OCI-M1 (cell line): ENCODE data around the gene LHFPL2.

Experiments
- DNase-seq: peaks from one replicate; lab custom pipeline; 2025; lab: John Stamatoyannopoulos, UW

LHFPL2 gene

GRCh38 chr5:78594610-78595457, 53.7 kb downstream of the LHFPL2 start:
- peak; percentile 15 for DNase-seq

DNA sequence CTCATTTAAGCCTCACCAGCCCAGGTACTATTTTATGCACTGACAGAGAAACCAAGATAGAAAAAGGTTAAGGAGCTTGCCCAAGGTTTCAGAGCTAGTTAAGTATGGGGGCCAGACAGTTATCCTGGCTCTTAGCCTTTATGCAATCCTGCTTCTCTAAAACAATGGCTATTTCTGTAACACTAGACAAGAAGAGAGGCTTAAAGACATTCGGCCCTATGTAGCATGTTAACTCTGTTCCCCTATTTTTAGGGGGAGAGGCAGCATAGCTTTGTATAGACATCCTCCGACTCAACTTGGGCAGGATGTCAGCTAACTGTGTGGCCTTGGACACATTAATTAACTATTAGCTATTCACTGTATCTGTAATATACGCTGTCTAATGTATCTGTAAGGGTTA, 54.6 kb downstream of the LHFPL2 start:
- no peak for DNase-seq

DNA sequence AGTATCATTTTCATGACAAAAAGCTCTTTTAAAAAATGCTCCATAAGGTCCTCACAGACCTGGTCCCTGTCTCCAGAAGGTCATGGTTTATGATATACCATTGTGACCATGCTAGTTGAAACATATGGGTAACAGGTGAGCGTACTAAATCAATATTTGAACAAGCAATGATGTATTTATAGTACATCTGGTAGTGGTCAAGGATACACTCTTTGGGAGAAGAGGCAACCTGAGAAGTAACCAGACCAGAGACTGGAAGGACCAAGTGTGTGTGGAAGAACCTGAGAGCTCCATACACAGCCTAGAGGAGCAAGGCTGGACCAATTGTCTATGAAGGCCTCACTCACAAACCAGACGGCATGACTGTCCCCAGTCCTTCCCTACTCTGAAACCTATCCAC, 55.1 kb downstream of the LHFPL2 start:
- DNase-seq = no peak

- DNase-seq = no peak
Measured at GRCh38 chr5:78592735-78593386, 55.7 kb downstream of the LHFPL2 start.

- no peak for DNase-seq
Measured at GRCh38 chr5:78591972-78592700, 56.4 kb downstream of the LHFPL2 start.

DNA sequence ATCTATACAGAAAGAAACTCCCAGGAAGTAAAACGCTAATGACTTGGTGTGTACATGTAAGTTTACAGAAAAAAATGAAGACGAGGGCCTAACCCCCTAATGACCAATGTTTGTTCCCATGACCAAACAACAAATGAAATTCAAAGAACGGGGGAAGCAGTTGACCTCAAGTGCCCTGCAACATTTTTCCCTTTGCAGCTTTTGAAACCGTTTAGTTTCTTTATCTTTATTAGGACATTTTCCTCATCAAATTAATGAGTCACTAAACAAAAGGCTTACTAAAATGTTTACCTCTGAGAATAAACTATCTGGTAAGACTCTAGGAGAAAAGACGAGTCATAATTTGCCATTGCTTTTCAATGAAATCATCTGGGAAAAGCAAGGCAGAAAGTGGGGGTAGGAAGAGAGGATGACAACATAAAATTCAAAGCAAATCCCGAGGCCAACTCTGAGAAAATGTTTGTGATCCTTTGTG, 57.4 kb downstream of the LHFPL2 start:
- DNase-seq = no peak

DNA sequence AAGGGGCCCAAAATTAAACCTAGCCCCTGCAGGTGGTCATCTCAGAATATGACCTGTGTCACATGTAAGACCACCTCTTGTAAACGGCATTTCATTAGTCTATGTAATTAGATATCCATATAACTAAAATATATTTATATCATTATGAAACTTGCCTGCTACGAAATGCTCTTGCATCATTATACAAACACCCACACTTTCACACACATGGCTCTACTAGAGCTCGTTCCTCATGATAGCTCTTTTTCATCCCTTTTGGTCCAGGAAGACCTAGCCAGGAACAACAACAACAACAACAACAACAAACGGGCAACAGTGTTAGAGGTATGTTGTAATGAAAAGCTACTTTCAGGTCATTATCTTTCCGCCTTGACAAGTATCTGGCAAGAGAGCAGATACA, 58.6 kb downstream of the LHFPL2 start:
- DNase-seq = no peak

DNA sequence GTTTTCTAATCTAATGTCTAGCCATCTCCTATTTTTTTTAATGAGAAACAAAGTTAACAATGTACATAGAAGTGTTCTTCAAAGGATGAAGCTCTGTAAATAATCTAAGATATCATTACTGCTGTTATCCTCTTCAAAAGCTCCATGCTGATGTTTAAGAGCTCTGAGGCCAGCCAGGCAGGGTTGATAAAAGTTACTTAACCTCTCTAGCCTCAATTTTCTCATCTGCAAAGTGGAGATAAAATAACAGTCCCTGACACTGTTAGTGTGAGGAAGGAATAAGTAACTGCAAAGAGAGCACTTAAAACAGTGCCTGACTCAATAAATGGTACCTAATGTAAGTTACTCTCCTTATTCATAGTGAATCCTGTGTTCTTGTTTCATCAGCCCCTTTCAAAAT, 60.1 kb downstream of the LHFPL2 start:
- DNase-seq = peak; percentile 26

DNA sequence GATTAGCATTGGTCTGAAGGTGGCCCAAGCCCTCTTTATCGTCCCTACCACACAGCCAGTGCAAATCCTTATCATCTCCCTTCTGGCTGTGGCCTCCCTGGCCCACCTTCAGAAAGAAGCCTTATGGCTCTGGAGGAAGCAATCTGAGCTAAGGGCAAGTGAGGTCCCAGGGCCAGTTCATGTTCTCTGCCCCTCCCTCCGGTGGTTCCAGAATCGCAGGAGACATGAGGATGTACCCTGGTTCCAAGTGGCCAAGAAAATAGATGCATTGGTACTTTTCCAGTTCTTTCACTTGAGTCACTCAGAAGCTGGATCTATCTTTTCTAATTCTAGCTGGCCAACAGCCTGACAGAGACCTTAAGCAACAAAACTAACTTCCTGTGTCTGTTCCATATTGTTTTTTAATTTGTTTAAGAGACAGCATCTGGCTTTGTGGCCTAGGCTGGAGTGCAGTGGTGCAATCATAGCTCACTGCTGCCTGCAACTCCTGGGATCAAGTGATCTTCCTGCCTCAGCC, 60.7 kb downstream of the LHFPL2 start:
- peak; percentile 96 for DNase-seq

GRCh38 chr5:78587081-78587774, 61.3 kb downstream of the LHFPL2 start:
- DNase-seq = no peak

DNA sequence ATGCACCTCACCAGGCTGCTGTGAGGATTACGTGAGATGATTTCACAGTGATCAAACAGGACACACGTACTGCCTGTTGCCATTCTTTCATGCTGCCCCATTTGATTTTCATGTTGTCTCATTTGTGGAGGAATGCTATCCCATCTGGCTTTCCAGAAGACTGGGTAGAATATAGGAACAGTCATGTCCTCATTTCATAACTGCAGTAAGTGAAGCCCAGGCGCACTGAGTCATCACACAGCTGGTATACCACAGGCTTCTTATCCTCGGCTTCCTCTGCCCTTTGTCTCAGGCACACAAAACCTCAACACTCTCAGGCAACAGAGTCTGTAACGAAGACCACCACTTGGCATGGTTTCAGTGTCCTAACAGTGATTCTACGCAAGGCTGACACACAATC, 62.3 kb downstream of the LHFPL2 start:
- DNase-seq = peak; percentile 82

DNA sequence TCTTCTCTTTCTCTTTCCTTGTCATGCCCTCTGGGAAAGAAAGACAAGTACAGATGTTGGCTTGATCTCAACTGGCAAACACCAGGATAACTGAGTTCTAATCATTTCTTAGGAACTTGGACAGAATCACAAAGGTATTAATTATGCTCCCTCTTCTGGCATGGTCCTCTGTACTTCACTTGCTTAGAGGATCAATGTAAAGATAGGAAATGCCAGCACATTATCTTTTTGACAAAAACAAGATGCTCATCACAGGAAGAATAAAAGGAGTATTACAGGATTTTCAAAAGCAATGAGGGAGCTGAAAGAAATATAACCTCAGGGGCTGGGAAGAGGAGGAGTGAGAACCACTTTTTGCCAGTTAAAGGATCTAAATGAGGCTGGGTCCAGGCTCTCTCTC, 70.6 kb downstream of the LHFPL2 start:
- no peak for DNase-seq

- DNase-seq = no peak
Measured at GRCh38 chr5:78577071-78577807, 71.3 kb downstream of the LHFPL2 start.

DNA sequence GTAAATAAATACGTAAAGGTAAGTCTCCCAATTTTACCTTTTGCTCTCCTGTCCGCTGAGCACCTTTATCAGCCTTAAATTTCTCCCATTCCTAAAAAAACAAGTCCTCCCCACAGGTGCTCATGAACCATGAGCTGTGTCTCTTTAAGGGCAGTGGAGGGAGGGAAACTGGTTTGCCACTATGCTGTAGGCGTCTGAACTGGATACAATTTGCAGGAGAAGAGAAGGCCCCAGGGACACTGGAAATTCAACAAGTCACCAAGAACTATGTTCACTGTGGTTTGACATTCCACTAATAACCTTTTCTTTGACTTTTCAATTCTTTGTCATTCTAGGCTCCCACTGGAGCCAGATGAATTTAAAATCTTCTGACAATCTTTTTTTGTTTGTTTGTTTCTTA, 72.2 kb downstream of the LHFPL2 start:
- DNase-seq = no peak

DNA sequence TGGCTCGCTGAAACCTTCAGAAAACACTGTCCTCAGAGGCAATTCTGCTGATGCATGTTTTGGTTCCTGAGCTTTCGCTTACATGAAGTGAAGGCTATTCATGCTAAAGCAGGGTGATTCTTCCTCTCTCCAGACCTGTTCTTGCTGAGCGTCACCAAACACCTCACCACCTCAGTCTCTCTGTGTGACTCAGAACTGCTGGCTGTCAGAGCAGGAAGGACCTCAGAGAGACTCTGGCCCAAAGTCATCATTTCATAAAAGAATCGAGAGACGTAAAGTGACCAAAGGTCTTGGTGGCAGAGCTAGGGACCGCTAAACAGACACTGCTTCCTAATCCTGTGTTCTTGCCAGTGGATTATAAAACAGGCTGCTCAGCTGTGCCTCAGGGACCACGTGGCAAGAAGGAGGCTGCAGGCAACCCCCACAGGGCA, 73.8 kb downstream of the LHFPL2 start:
- no peak for DNase-seq

DNA sequence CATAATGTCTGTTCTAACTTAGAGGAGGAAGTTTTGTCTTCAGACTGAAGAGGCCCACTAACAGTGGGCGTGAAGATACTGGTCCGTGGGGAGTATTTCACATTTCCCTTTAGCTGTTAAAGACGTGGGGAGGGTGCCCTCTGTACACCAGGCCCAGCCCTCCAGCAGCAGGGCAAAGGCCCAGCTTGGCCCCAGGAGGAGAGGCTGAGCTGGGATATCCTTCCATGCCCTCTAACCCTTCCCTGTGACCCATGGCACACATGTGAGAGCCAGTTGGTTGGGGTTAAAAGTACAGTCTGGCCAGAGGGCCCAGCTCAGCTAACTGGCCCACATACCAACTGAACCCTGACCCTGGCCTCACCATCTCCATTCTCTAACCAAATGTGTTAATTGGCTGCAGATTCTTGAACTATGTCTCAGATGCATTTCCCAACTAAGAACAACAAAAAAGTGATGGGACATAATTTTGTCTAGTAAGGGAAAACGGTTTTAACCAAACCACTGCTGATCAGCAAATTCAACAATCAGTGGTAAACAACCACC, 74.4 kb downstream of the LHFPL2 start:
- DNase-seq = no peak

- DNase-seq = no peak
Measured at GRCh38 chr5:78573318-78573717, 75.3 kb downstream of the LHFPL2 start.

DNA sequence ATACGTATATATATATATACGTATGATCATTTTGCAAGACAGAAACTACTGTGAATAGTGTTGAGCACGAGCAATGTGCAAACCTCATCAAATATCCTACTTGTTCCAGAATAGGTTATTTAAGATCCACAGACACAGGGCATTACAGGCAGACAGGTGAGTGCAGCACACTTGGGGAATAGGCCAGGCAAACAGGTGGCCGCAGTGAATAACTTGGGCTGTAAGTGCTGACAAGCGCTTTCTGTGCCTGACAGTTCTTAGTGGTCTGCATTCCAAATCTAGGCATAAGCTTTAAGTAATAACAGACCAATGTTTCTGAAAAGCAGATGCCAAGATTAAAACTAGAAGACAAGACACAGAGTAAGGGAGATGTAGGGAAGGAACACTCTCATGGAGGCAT, 77.9 kb downstream of the LHFPL2 start:
- DNase-seq = no peak

GRCh38 chr5:78569441-78569840, 79.1 kb downstream of the LHFPL2 start:
- DNase-seq = peak; percentile 42

DNA sequence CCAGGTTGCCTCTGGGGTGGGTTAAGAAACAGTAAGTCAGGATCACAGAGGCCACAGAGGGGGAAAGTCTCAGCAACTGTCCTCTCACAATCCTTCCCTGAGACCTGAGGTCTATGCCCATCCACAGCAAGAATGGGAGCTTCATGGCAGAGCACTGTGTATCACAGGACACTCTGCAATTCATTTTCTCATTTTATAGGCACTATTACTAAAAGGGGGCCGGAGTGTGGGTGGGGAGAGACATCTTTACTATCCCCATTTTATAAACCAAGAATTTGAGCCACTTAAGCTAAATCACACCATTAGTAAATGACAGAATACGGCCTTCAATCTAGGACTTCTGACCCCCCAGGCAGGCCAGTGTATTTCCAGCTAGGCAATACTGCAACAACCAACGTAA, 79.9 kb downstream of the LHFPL2 start:
- DNase-seq = no peak

GRCh38 chr5:78568212-78568611, 80.4 kb downstream of the LHFPL2 start:
- no peak for DNase-seq
